Measurements from ENCODE around the gene HEBP2. TPM values are rescaled to one million over a fixed set of nuclear protein-coding genes. Genes with fewer than 3 reads are reported as not detected.
"Not testable (repeated sequence)": the region's sequence is repeated elsewhere in the genome, so short reads cannot be mapped to it uniquely, and the experiment has no call there.

Gene HEBP2, protein sequence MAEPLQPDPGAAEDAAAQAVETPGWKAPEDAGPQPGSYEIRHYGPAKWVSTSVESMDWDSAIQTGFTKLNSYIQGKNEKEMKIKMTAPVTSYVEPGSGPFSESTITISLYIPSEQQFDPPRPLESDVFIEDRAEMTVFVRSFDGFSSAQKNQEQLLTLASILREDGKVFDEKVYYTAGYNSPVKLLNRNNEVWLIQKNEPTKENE
- polyA plus RNA-seq (2013, experiment 1 of 2) = 88.8 TPM
- 86.0 TPM for polyA plus RNA-seq (2013, experiment 2 of 2)

GRCh38 chr6:138403801-138404665 lies at the start of gene HEBP2:
TSS of gene HEBP2 (plus strand) at chr6:138404223. CDS start at chr6:138404496, 273 bp downstream.
- peak within 1 kb of the TSS; percentile 78 for H2BK15ac ChIP-seq (ENCODE audit: low read length)
- H3K79me1 ChIP-seq (ENCODE audit: low read depth, low read length) = no peaks in the 10 kb centered on the region
- H4K91ac ChIP-seq (ENCODE audit: low read depth, low read length, poor library complexity) = no peak within 1 kb of the TSS
- peak within 1 kb of the TSS; percentile 24 for H2AK5ac ChIP-seq (ENCODE audit: low read depth, low read length)
- no peak within 1 kb of the TSS for H2BK12ac ChIP-seq (ENCODE audit: low read length)
- peak within 1 kb of the TSS; percentile 99 for H2AFZ ChIP-seq (ENCODE audit: low read length)
- peak within 1 kb of the TSS; percentile 66 for H3K27ac ChIP-seq (replicated peaks; ENCODE audit: low read length)
- H2BK120ac ChIP-seq (ENCODE audit: low read depth, low read length) = no peak within 1 kb of the TSS
- H4K8ac ChIP-seq (ENCODE audit: low read depth, low read length) = peak within 1 kb of the TSS; percentile 90
- peak within 1 kb of the TSS; percentile 39 for H3K23ac ChIP-seq (ENCODE audit: low read depth, low read length, poor library complexity)
- H3K9me3 ChIP-seq (replicated peaks in 1 of 2; ENCODE audit: control insufficient read depth in 2 of 2, insufficient read depth in 1 of 2, low read depth in 1 of 2, low read length in 2 of 2) = no peaks in the 10 kb centered on the region
- H3K4ac ChIP-seq (ENCODE audit: low read length) = no peak within 1 kb of the TSS
- H3K14ac ChIP-seq (ENCODE audit: low read length) = peak within 1 kb of the TSS; percentile 95
- H3K27me3 ChIP-seq (ENCODE audit: control insufficient read depth in 3 of 3, insufficient read depth in 3 of 3, low read depth in 1 of 3, low read length in 3 of 3) = peaks cover 0 to 6% (median 0%) of the 10 kb centered on the region in 3 experiments
- no CpG with 5 or more reads among the region's 92 CpGs for WGBS, 2 donors (ENCODE audit: extremely low coverage in 2 of 2, insufficient read length in 2 of 2, insufficient replicate concordance in 1 of 2)
- peak within 1 kb of the TSS; percentile 90 for H3K4me2 ChIP-seq (ENCODE audit: insufficient read depth, low read length, poor library complexity, severe bottlenecking)
- peak; percentile 94 for DNase-seq (ENCODE audit: low spot score)
- H3K9ac ChIP-seq (ENCODE audit: low read depth, low read length, poor library complexity) = peak within 1 kb of the TSS; percentile 91
- H3K4me1 ChIP-seq (ENCODE audit: control insufficient read depth in 2 of 2, insufficient read depth in 1 of 2, low read depth in 1 of 2, low read length in 2 of 2) = peaks cover 2 to 5% of the 10 kb centered on the region in 2 donors
- peaks cover 15 to 34% of the 10 kb centered on the region in 2 donors for H3K36me3 ChIP-seq (replicated peaks in 1 of 2; ENCODE audit: control insufficient read depth in 2 of 2, insufficient read depth in 2 of 2, low read length in 2 of 2)
- peak within 1 kb of the TSS; percentile 73 to 93 for H3K4me3 ChIP-seq (ENCODE audit: low read length in 2 of 2)
- peak within 1 kb of the TSS; percentile 99 for H3K18ac ChIP-seq (ENCODE audit: low read length)
- peak within 1 kb of the TSS; percentile 91 for H2BK5ac ChIP-seq (ENCODE audit: low read length)

GRCh38 chr6:138357928-138358327 lies 46.1 kb upstream of the HEBP2 start:
- Histone ChIP-seq H3K9ac (ENCODE audit: low read depth, low read length, poor library complexity) (no peak overlapping the region), H2BK120ac (ENCODE audit: low read depth, low read length) (no peak overlapping the region), H3K14ac (ENCODE audit: low read length) (no peak overlapping the region), H3K23ac (ENCODE audit: low read depth, low read length, poor library complexity) (no peak overlapping the region), H4K91ac (ENCODE audit: low read depth, low read length, poor library complexity) (no peak overlapping the region), H3K4me3 (ENCODE audit: low read length in 2 of 2) (no peak overlapping the region), H2BK5ac (ENCODE audit: low read length) (no peak overlapping the region), H2AK5ac (ENCODE audit: low read depth, low read length) (no peak overlapping the region), H3K36me3 (replicated peaks in 1 of 2; ENCODE audit: control insufficient read depth in 2 of 2, insufficient read depth in 2 of 2, low read length in 2 of 2) (no peaks in the 10 kb centered on the region), H3K4ac (ENCODE audit: low read length) (no peak overlapping the region), H3K27ac (replicated peaks; ENCODE audit: low read length) (no peak overlapping the region), H3K9me3 (replicated peaks in 1 of 2; ENCODE audit: control insufficient read depth in 2 of 2, insufficient read depth in 1 of 2, low read depth in 1 of 2, low read length in 2 of 2) (no peaks in the 10 kb centered on the region), H3K27me3 (ENCODE audit: control insufficient read depth in 3 of 3, insufficient read depth in 3 of 3, low read depth in 1 of 3, low read length in 3 of 3) (no peaks in the 10 kb centered on the region), H3K79me1 (ENCODE audit: low read depth, low read length) (no peaks in the 10 kb centered on the region), H2BK15ac (ENCODE audit: low read length) (no peak overlapping the region), H4K8ac (ENCODE audit: low read depth, low read length) (no peak overlapping the region), H3K18ac (ENCODE audit: low read length) (no peak overlapping the region), H3K4me1 (ENCODE audit: control insufficient read depth in 2 of 2, insufficient read depth in 1 of 2, low read depth in 1 of 2, low read length in 2 of 2) (no peaks in the 10 kb centered on the region), H3K4me2 (ENCODE audit: insufficient read depth, low read length, poor library complexity, severe bottlenecking) (no peak overlapping the region), H2BK12ac (ENCODE audit: low read length) (no peak overlapping the region), H2AFZ (ENCODE audit: low read length) (no peak overlapping the region)
- DNase-seq (ENCODE audit: low spot score) = no peak
- WGBS, 2 donors (ENCODE audit: extremely low coverage in 2 of 2, insufficient read length in 2 of 2, insufficient replicate concordance in 1 of 2) = no CpG with 5 or more reads among the region's 1 CpG

DNA sequence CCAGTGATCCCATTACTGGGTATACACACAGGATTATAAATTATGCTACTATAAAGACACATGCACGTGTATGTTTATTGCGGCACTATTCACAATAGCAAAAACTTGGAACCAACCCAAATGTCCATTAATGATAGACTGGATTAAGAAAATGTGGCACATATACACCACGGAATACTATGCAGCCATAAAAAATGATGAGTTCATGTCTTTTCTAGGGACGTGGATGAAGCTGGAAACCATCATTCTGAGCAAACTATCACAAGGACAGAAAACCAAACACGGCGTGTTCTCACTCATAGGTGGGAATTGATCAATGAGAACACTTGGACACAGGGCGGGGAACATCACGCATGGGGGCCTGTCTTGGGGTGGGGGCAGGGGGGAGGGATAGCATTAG lies 35.3 kb upstream of the HEBP2 start:
- H3K27me3 ChIP-seq (ENCODE audit: control insufficient read depth in 3 of 3, insufficient read depth in 3 of 3, low read depth in 1 of 3, low read length in 3 of 3); H3K4me3 ChIP-seq (ENCODE audit: low read length in 2 of 2); H3K9ac ChIP-seq (ENCODE audit: low read depth, low read length, poor library complexity); H3K18ac ChIP-seq (ENCODE audit: low read length); H3K27ac ChIP-seq (replicated peaks; ENCODE audit: low read length); H2BK15ac ChIP-seq (ENCODE audit: low read length); H2AFZ ChIP-seq (ENCODE audit: low read length); DNase-seq (ENCODE audit: low spot score); H3K9me3 ChIP-seq (replicated peaks in 1 of 2; ENCODE audit: control insufficient read depth in 2 of 2, insufficient read depth in 1 of 2, low read depth in 1 of 2, low read length in 2 of 2); H4K91ac ChIP-seq (ENCODE audit: low read depth, low read length, poor library complexity); H3K36me3 ChIP-seq (replicated peaks in 1 of 2; ENCODE audit: control insufficient read depth in 2 of 2, insufficient read depth in 2 of 2, low read length in 2 of 2); H3K4ac ChIP-seq (ENCODE audit: low read length); H3K23ac ChIP-seq (ENCODE audit: low read depth, low read length, poor library complexity); H2BK5ac ChIP-seq (ENCODE audit: low read length); H3K4me1 ChIP-seq (ENCODE audit: control insufficient read depth in 2 of 2, insufficient read depth in 1 of 2, low read depth in 1 of 2, low read length in 2 of 2); H3K79me1 ChIP-seq (ENCODE audit: low read depth, low read length); H3K4me2 ChIP-seq (ENCODE audit: insufficient read depth, low read length, poor library complexity, severe bottlenecking); H4K8ac ChIP-seq (ENCODE audit: low read depth, low read length); H3K14ac ChIP-seq (ENCODE audit: low read length); H2BK120ac ChIP-seq (ENCODE audit: low read depth, low read length); H2AK5ac ChIP-seq (ENCODE audit: low read depth, low read length); H2BK12ac ChIP-seq (ENCODE audit: low read length): not testable (repeated sequence)
- WGBS, 2 donors (ENCODE audit: extremely low coverage in 2 of 2, insufficient read length in 2 of 2, insufficient replicate concordance in 1 of 2) = no CpG with 5 or more reads among the region's 8 CpGs
